Keratinocyte (primary cell): ENCODE data around the gene ANKS1A. TPM values are rescaled to one million over a fixed set of nuclear protein-coding genes. Genes with fewer than 3 reads are reported as not detected.

Experiments
- DNase-seq: peaks from one replicate; pipeline ENCODE4 v3.0.0-alpha.2; 2011; ENCODE audit warnings: low read depth, missing footprints, low spot score
- FAIRE-seq: peaks from 2 replicates; lab custom pipeline; 2011; peaks lifted over from hg19 to GRCh38; lab: Jason Lieb, UNC
- H2AFZ ChIP-seq: 2 replicates; pipeline ENCODE4 v1.6.0; 2012; ENCODE audit warnings: low read length, control low read depth, inconsistent platforms; ENCODE audit not compliant: control insufficient read depth
- H3K27ac ChIP-seq: 2 replicates; pipeline ENCODE4 v1.5.1; 2011; ENCODE audit warnings: low read length; ENCODE audit not compliant: control insufficient read depth, insufficient read depth
- H3K27me3 ChIP-seq: 3 replicates; pipeline ENCODE4 v1.6.0; 2011; ENCODE audit warnings: low read length; ENCODE audit not compliant: control insufficient read depth, insufficient read depth; ENCODE audit errors: extremely low read depth
- H3K36me3 ChIP-seq, 2 experiments: 2 replicates in 1 of 2; 3 replicates in 1 of 2; pipeline ENCODE4 v1.5.1; 2011; ENCODE audit warnings: low read length in 2 of 2, mild to moderate bottlenecking in 1 of 2; ENCODE audit not compliant: control insufficient read depth in 2 of 2, insufficient read depth in 2 of 2; ENCODE audit errors: extremely low read depth in 1 of 2
- H3K4me1 ChIP-seq: 3 replicates; pipeline ENCODE4 v1.5.1; 2011; ENCODE audit warnings: low read length; ENCODE audit not compliant: control insufficient read depth, insufficient read depth; ENCODE audit errors: extremely low read depth
- H3K4me2 ChIP-seq: 3 replicates; pipeline ENCODE4 v1.6.0; 2011; ENCODE audit warnings: low read depth, low read length; ENCODE audit not compliant: control insufficient read depth, insufficient read depth; ENCODE audit errors: extremely low read depth
- H3K4me3 ChIP-seq, 3 experiments: fragments of 200-600 bp in 1 of 3; sonication (generic) in 1 of 3; 2 replicates in 2 of 3; 3 replicates in 1 of 3; pipeline ENCODE4 v1.5.1; 2011 to 2016; ENCODE audit warnings: low read length in 3 of 3, mild to moderate bottlenecking in 3 of 3, control low read depth in 2 of 3, inconsistent platforms in 1 of 3, low read depth in 1 of 3, mixed read lengths in 1 of 3, mixed run types in 1 of 3, moderate library complexity in 1 of 3; ENCODE audit not compliant: control insufficient read depth in 2 of 3, insufficient read depth in 2 of 3; ENCODE audit errors: extremely low read depth in 1 of 3
- H3K79me2 ChIP-seq: 2 replicates; pipeline ENCODE4 v1.6.0; 2012; ENCODE audit warnings: low read length; ENCODE audit not compliant: control insufficient read depth, insufficient read depth
- H3K9ac ChIP-seq: 3 replicates; pipeline ENCODE4 v1.6.0; 2011; ENCODE audit warnings: low read length; ENCODE audit not compliant: control insufficient read depth, insufficient read depth; ENCODE audit errors: extremely low read depth
- H3K9me1 ChIP-seq: 3 replicates; pipeline ENCODE4 v1.6.0; 2011; ENCODE audit warnings: low read length; ENCODE audit not compliant: control insufficient read depth, insufficient read depth; ENCODE audit errors: extremely low read depth
- H3K9me3 ChIP-seq: 2 replicates; pipeline ENCODE4 v1.5.1; 2012; ENCODE audit warnings: low read depth, low read length; ENCODE audit not compliant: control insufficient read depth
- H4K20me1 ChIP-seq: 3 replicates; pipeline ENCODE4 v1.6.0; 2011; ENCODE audit warnings: low read length; ENCODE audit not compliant: control insufficient read depth, insufficient read depth; ENCODE audit errors: extremely low read depth
- CTCF ChIP-seq, 3 experiments: IDR thresholded peaks in 1 of 3; conservative IDR thresholded peaks in 1 of 3; optimal IDR thresholded peaks in 1 of 3; 2 replicates in 2 of 3; 3 replicates in 1 of 3; pipeline versions ENCODE3 to v1.5.1; 2011; ENCODE audit warnings: low read length in 3 of 3, mild to moderate bottlenecking in 3 of 3, moderate library complexity in 2 of 3, control low read depth in 1 of 3, inconsistent platforms in 1 of 3; ENCODE audit not compliant: insufficient read depth in 2 of 3; ENCODE audit errors: extremely low read depth in 1 of 3
- EZH2 ChIP-seq: IDR thresholded peaks from one replicate; pipeline ENCODE4 v1.6.1; 2012; ENCODE audit warnings: inconsistent platforms, mild to moderate bottlenecking, low read length, moderate library complexity
- dilution Hi-C: fragments of 300-500 bp; cut with MboI; formaldehyde crosslinking; loops from one replicate; pipeline ENCODE4 v1.7.0; 2020; ENCODE audit warnings: low sequenced_read_pairs; ENCODE audit not compliant: extremely low pct_ligation_motif_present
- polyA plus RNA-seq, 5 experiments: library from polyadenylated mRNA; depleted of rRNA in 3 of 5; stranded (reverse) in 3 of 5; stranded (forward) in 1 of 5; unstranded in 1 of 5; fragments of >200 nt; gene quantifications; 1 replicate in 1 of 5; 2 replicates in 3 of 5; 3 replicates in 1 of 5; pipeline versions ENCODE4 v1.2.1 to v1.2.3, GENCODE V29; 2011 to 2012; ENCODE audit warnings: missing spikeins in 2 of 5, low read depth in 1 of 5, low replicate concordance in 1 of 5

The ANKS1A gene
- polyA plus RNA-seq, 1 donor (not counting 4 experiments of a cell fraction or from before 2014, with no cell fraction given): 8.6 TPM

- H3K9me1 ChIP-seq: no peaks in the 10 kb centered on the region
- no peak overlapping the region for H3K4me2 ChIP-seq
- no peaks in the 10 kb centered on the region for H3K36me3 ChIP-seq
- H3K4me1 ChIP-seq: no peaks in the 10 kb centered on the region
- no peak for FAIRE-seq
- H3K9ac ChIP-seq: no peak overlapping the region
- H4K20me1 ChIP-seq: no peaks in the 10 kb centered on the region
- no peaks in the 10 kb centered on the region for H3K9me3 ChIP-seq
- TF ChIP-seq CTCF (optimal IDR thresholded peaks at IDR 0.05 in 1 of 3, IDR thresholded peaks at IDR 0.05 in 1 of 3, conservative IDR thresholded peaks at IDR 0.05 in 1 of 3; ENCODE audit: extremely low read depth in 1 of 3, insufficient read depth in 2 of 3, low read length in 3 of 3) (no peak), EZH2 (no peak)
- H3K79me2 ChIP-seq: peaks cover 4% of the 10 kb centered on the region
- dilution Hi-C loops: no loop called here
- H3K4me3 ChIP-seq: no peak overlapping the region
- no peak overlapping the region for H3K27ac ChIP-seq
- no peak for DNase-seq
- H3K27me3 ChIP-seq: no peaks in the 10 kb centered on the region
- no peak overlapping the region for H2AFZ ChIP-seq
Observed at GRCh38 chr6:34941421-34941820, 52.4 kb downstream of the ANKS1A start.

GRCh38 chr6:34945317-34945716 lies 56.3 kb downstream of the ANKS1A start:
- Histone ChIP-seq H3K4me1 (peaks cover 3% of the 10 kb centered on the region), H3K9ac (no peak overlapping the region)

More at GRCh38 chr6:34945317-34945716, 56.3 kb downstream of the ANKS1A start:
- no peak for DNase-seq
- Histone ChIP-seq H3K27me3 (no peaks in the 10 kb centered on the region), H3K36me3 (no peaks in the 10 kb centered on the region), H3K79me2 (peaks cover 4% of the 10 kb centered on the region), H3K9me3 (no peaks in the 10 kb centered on the region), H3K4me2 (no peak overlapping the region), H2AFZ (no peak overlapping the region), H3K27ac (no peak overlapping the region), H3K4me3 (no peak overlapping the region), H4K20me1 (no peaks in the 10 kb centered on the region), H3K9me1 (no peaks in the 10 kb centered on the region)
- TF ChIP-seq EZH2: no peak
- TF ChIP-seq CTCF (optimal IDR thresholded peaks at IDR 0.05 in 1 of 3, IDR thresholded peaks at IDR 0.05 in 1 of 3, conservative IDR thresholded peaks at IDR 0.05 in 1 of 3; ENCODE audit: extremely low read depth in 1 of 3, insufficient read depth in 2 of 3, low read length in 3 of 3): no peak
- dilution Hi-C loops: no loop called here
- FAIRE-seq: no peak
